Pons (tissue), 1 donor: ENCODE measurements around the gene FRYL.
A peak's percentile ranks its signal among the peaks of the same experiment; 100 is the strongest.
"Not testable (repeated sequence)": the region's sequence is repeated elsewhere in the genome, so short reads cannot be mapped to it uniquely, and the experiment has no call there.

Experiments
- DNase-seq: peaks from one replicate; pipeline ENCODE4 v3.0.0-alpha.2; 2016; ENCODE audit warnings: low spot score

The FRYL gene

DNA sequence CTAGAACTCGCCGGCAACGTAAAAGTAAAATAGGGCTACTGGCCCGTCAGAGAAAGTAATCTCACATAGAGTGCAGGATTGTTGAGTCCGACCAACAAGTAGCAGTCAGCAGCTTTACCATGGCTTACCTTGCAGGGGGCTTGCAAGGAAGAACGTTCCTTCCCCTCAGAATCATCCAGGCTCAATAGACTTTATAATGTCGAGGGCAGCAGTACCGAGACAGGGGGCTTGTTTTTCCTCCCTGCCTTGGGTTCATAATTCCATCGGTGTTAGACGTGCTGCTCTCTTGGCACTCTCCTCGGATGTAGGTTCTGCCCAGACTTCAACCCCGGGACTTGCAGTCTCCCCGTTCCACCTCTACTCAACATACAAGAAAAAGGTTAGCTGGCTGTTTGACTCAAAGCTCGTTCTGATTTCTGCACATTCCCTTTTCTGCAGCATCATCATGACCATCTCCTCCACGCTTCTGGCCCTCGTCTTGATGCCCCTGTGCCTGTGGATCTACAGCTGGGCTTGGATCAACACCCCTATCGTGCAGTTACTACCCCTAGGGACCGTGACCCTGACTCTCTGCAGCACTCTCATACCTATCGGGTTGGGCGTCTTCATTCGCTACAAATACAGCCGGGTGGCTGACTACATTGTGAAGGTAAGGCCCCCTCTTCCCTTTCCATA lies 295.4 kb downstream of the FRYL start:
- no peak for DNase-seq

DNA sequence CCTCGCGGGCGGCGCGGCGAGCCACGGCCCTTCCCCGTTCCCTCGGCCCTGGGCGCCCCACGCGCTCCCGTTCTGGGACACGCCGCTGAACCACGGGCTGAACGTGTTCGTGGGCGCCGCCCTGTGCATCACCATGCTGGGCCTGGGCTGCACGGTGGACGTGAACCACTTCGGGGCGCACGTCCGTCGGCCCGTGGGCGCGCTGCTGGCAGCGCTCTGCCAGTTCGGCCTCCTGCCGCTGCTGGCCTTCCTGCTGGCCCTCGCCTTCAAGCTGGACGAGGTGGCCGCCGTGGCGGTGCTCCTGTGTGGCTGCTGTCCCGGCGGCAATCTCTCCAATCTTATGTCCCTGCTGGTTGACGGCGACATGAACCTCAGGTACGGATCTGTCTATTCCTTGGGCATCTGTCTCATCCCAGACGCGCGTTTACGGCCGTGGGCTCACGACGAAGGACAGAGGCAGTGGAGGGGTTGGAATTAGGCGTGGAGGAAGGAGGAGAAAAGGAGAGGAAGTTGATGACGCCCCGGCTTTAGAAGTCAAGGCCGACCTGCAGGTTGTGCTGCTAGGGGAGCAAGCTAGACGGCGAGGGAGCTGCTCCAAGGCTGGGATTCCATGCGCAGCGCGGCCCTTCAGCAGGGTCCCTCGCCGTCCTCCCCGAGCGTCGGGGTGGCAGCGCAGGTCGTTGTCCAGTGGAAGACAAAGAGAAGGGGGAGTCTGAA lies 296.1 kb downstream of the FRYL start:
- no peak for DNase-seq

DNA sequence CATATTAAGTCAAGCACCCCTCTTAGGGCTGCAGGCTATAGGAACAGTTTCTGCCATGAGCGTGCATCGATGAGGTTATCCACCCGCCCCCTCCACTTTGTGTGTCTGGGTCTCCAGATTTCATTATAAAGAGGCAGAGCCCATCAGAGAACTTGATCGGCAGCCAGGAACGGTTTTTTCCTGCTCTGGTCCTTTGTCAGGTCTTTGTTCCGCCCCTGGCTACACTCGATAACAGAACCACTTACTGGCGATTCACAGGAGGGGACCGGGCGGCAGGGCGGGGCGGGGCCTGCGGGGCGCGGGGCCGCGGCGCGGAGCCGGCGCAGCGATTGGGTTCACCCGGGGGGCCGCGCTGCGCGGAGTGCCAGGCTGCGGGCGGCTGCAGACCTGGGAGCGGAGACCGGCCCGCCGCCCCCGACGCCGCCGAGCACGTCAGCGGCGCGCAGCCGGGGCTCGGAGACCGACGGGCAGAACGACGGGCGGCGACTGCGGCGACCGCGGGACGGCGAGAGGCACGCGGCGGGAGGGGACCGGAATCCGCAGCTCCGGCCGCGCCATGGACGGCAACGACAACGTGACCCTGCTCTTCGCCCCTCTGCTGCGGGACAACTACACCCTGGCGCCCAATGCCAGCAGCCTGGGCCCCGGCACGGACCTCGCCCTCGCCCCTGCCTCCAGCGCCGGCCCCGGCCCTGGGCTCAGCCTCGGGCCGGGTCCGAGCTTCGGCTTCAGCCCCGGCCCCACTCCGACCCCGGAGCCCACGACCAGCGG lies 296.9 kb downstream of the FRYL start, which contains the start of gene SLC10A4:
Gene SLC10A4, plus strand, starts transcription at position 338 of the 771 bp plus-strand sequence. Its CDS starts 219 bp downstream, at position 557.
- no peak for DNase-seq

DNA sequence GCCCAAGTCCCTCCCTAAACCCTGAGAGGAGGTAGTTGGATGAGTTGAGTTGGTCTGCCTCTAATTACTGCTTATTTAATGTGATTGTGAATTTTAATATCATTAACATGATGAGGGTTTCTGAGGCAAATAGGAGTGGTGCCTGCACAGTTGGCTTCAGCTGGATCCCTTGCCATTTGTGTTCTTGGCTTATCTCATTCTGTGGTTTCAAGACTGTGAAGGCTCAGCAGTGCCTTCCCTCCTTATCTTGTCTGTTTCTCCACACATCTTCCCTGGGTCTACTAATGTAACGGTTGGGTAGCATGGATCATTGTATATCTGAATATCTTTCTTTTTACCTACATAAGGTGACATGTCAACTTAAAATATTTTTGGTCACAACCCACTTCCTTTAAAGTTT lies 298.5 kb downstream of the FRYL start:
- DNase-seq: no peak

DNA sequence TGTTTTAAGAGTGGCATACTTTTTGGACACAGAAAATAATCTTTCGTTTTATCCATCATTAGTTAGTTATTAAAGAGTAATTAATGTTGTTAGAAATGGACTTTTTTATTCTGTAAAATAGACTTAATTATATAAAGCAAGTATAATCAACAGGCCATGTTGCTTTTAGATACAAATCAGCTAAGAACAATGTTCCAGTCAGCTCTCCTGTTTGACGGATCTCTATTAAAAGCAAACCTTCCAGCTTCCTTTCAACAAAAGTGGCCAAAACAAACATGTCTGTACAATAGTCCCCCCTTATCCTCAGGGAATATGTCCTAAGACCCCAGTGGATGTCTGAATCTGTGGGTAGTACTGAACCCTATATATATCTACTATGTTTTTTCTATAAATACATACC lies 301.8 kb downstream of the FRYL start:
- DNase-seq: no peak

DNA sequence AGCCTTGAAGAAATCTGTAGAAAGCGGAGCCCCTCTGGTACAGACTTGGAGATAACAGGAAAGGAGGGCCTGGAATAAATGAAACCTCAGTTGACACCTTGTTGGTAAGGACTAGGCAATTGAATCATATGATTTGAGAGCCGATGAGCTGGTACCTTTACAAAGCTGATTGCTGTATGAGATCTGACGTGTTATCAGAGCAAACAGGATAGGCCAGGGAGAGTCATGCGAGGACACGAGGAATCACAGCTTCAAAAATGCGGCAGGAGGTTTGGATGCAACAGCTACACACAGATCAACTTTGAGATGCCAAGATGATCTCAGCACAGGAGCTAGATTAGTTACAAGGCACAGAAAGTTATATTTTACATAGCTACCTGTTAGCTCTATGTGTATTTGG lies 304.3 kb downstream of the FRYL start:
- no peak for DNase-seq

DNA sequence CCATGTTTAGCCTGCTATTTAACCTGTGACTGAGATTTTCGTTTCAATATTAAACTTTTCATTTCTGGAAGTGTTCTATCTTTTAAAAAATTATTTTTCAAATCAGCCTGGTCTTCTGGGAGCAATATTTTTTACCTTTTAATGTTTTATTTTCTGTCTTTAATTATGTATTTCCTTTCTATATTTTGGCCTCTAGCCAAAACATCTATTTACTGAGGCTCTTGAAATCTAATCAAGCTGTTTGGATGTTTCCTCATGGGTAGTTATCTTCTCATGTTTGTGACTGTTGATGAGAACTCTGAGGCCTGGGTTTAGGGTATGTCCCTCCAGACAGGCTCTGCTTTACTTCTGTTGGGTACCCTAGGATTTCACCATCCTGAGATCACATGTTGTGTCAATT lies 307.3 kb downstream of the FRYL start:
- no peak for DNase-seq

DNA sequence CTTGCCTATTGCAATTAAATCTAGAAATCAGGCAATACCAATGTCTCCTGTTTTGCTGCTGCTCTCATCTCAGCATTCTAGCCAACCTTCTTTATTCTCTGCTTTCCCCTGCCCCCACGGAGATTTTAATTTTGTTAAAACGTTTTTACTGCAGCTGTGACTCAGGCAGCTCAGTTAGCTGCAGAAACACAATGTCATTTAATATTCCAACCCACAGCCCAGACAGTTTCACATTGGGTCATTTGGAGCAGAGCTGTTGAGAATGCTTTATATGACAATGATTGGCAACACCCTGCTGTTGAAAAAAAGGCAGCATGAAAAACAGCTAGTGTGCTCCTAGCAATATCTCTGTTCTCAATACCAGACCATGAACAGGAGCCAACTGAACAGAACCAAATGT lies 309.5 kb downstream of the FRYL start:
- peak; percentile 51 for DNase-seq

DNA sequence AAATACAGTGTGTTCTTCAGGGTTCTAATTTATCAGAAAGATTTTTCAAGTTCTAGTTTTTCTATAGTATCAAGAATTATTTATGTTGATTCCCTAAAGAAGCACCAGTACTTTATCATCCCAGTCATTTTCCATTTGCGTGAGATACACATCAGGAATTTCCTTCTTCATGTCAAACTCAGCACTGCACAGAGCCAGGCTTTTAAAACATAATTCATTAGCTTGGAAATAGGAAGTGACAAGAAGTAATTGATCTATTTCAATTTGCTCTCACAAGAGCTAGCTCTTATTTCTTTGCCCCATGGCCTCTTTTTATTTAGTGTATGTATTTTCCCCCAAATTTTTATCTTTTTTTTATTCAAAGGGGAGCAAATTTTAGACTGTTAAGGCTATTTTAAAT lies 309.9 kb downstream of the FRYL start:
- DNase-seq: no peak

DNA sequence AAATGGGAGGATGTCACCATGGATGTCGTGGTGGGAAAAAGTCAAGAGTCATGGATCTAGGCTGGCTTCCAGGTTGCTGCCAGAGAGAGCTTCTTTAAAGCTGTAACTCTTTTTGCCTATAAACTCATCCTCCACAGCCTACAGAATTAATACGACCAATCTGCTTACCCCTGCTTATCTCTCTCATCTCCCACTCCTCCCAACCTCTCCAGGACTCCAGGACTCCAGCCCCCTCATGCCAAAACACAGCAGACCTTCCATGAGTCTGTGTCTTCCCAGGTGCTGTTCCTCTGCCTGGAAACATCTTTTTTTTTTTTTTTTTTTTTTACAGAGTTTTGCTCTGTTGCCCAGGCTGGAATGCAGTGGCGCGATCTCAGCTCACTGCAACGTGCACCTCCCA lies 312.2 kb downstream of the FRYL start:
- no peak for DNase-seq

DNA sequence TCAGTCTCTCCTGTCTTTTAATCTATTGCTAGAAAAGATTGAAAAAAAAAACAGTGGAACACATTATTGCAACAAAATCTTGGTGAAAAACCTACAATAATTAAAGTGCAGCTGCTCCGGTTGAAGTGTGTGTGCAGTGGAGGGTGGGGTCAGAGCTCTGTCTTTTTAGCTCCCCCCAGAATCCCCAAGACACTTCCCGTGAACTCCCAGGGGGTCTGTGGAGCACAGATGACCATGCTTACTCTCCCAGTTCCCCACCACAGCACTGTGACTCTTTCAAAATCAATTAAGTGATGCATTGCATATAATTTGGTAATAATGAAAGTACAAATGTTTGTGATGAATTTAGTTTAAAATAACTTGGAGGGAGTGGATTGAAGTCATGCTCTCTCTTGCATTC lies 312.6 kb downstream of the FRYL start:
- no peak for DNase-seq

DNA sequence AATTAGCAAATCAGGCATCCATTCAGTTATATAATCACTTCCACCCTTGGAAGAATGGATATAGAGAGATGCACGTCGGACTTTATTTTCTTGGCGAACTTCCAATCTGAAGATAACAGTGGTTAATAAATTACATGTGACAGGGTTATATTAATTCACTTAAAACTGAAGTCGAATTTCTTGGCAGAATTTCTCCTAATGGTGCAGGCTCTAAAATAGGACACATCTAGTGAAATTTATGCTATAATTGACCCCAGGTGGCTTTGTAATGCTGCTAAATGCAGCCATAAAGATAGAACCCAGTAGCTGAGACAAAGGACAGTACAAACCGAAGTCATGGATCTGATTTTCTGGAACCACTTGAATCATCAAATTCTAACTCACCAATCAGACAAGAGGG lies 317.7 kb downstream of the FRYL start:
- no peak for DNase-seq

DNA sequence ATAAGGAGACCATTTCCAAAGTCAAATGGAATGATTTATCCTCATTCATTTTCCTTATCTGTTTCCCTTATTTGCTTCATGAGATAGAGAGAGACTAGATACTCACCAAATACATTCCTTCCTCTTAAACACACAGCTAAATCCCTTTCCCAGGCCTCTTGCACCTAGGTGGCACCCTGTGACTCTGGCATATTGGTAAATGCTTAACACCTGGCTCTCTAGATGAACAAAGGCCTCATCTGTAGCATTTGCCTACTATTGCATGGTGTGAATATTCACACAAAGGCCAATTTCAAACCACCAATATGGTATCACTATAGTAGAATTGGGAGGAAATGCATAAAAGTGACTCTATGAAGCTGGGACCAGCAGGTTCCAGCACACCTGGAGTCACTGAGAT lies 319.1 kb downstream of the FRYL start:
- DNase-seq: no peak

DNA sequence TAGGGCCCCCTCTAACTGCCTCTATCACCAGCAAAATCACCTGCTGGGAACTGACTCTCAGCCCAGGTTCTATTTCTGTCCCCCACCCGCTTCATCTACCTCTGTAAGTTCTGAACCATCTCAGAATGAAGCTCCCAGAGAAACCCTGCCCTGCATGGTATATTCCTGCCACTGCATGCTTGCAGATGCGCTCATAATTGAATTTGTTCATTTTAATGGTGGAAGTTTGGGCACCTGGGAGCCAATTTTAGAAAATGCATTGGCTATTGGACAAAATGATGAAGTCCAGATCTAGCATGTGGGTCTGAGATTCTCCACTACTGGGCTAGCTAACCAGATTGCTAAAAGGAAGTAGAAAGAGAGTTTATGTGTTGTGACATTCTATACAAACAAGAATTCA lies 325.5 kb downstream of the FRYL start:
- DNase-seq: no peak

DNA sequence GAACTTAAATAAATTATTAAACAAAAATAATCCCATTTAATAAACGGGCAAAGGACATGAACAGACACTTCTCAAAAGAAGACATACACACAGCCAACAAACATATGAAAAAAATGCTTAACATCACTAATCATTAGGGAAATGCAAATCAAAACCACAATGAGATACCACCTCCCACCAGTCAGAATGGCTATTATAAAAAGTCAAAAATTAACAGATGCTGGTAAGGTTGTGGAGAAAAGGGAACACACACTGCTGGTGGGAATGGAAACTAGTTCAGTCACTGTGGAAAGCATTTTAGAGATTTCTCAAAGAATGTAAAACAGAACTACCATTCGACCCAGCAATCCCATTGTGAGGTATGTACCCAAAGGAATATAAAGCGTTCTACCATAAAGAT lies 328.4 kb downstream of the FRYL start:
- DNase-seq: not testable (repeated sequence)

DNA sequence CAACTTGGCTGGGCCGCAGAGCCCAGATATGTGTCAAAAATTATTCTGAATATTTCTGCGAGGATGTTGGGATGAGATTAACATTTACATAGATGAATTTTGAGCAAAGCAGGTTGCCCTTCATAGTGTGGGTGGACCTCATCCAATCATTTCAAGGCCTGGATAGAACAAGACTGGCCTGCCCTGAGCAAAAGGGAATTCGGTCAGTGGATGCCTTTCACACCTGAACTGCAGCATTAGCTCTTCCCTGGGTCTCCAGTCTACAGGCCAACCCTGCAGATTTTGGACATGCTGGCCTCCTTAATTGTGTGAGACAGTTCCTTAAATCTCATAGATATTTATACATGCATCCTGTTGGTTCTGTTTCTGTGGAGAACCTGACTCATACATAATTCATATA lies 329.3 kb downstream of the FRYL start:
- DNase-seq: no peak

DNA sequence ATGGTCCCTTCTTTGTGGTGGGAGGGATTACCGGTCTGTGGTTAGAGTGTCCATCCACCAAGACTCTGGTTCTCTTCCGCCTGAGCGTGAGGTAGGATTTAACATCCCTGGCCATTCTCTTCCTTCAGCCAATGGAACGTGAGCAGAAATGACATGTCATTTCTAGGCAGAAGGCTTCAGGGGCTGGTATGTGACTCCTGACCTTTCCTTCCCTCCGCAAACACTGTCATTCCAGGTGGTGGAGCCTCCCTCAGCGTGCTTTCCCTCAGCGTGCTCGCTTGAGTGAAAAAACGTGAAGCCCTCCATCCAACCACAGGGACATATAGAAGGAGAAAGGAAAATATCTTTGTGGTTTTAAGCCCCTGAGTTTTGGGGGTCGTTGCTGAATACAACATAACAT lies 330.9 kb downstream of the FRYL start:
- DNase-seq: no peak
